ENCODE results near the gene AOAH. TPM values are rescaled to one million over a fixed set of nuclear protein-coding genes. Genes with fewer than 3 reads are reported as not detected.

Gene AOAH
- total RNA-seq, 1 donor from 2014 or later = not detected

DNA sequence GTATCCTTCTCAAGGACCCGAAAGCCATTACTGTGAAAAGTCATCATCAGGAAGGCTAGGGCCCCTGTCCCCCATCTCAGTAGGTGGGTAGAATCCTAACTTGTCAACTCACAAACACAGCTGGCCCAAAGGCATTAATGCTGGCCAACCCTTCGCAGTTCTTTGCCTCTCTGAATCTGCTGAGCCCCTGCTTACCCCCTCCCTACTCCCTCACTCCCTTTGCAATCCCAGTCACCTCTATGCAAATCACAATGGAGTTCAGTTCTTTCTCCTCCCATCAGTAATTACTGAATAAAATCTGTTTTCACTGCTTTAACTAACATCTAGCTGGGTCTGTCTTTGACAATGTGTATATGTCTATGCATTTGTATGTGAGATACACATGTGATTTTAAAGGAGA is 38.1 kb upstream of the AOAH start:
- no peak overlapping the region for H3K27ac Mint-ChIP-seq (ENCODE audit: unreplicated experiment)

DNA sequence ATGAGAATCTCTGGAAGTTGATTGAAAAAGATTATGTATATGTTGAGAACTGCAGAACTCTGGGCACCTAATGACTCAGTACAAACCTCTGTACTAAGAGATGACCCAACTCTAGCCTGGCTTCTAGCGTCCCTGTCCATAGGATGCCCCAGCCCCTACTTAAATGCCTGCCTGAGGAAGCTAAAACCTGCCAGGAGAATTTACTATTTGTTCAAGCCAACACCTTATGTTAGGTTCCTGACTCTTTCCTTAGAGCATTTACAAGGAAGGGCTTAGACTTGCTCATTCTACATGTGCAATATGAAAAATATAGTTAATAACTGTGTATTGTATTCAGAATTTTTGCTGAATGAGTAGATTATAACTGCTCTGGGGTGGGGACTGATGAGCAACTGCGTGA is 37.5 kb upstream of the AOAH start:
- Mint-ChIP-seq H3K4me3 (ENCODE audit: unreplicated experiment) (no peak overlapping the region), H3K27me3 (ENCODE audit: unreplicated experiment) (peaks cover 2% of the 10 kb centered on the region), H3K4me1 (ENCODE audit: unreplicated experiment) (peaks cover 3% of the 10 kb centered on the region), H3K9me3 (ENCODE audit: unreplicated experiment) (no peaks in the 10 kb centered on the region), H3K27ac (ENCODE audit: unreplicated experiment) (no peak overlapping the region), H3K36me3 (ENCODE audit: unreplicated experiment) (no peaks in the 10 kb centered on the region)
- no peak for DNase-seq (ENCODE audit: extremely low spot score, unreplicated experiment)
- TF ChIP-seq, protein P1, sequence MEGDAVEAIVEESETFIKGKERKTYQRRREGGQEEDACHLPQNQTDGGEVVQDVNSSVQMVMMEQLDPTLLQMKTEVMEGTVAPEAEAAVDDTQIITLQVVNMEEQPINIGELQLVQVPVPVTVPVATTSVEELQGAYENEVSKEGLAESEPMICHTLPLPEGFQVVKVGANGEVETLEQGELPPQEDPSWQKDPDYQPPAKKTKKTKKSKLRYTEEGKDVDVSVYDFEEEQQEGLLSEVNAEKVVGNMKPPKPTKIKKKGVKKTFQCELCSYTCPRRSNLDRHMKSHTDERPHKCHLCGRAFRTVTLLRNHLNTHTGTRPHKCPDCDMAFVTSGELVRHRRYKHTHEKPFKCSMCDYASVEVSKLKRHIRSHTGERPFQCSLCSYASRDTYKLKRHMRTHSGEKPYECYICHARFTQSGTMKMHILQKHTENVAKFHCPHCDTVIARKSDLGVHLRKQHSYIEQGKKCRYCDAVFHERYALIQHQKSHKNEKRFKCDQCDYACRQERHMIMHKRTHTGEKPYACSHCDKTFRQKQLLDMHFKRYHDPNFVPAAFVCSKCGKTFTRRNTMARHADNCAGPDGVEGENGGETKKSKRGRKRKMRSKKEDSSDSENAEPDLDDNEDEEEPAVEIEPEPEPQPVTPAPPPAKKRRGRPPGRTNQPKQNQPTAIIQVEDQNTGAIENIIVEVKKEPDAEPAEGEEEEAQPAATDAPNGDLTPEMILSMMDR (IDR thresholded peaks at IDR 0.05) = no peak

More for the DNA sequence above, 38.1 kb upstream of the AOAH start:
- Mint-ChIP-seq H3K27me3 (ENCODE audit: unreplicated experiment) (peaks cover 2% of the 10 kb centered on the region), H3K9me3 (ENCODE audit: unreplicated experiment) (no peaks in the 10 kb centered on the region), H3K4me3 (ENCODE audit: unreplicated experiment) (no peak overlapping the region), H3K36me3 (ENCODE audit: unreplicated experiment) (no peaks in the 10 kb centered on the region), H3K4me1 (ENCODE audit: unreplicated experiment) (peaks cover 3% of the 10 kb centered on the region)
- TF ChIP-seq, protein P1 (IDR thresholded peaks at IDR 0.05) = no peak
- DNase-seq (ENCODE audit: extremely low spot score, unreplicated experiment) = no peak

DNA sequence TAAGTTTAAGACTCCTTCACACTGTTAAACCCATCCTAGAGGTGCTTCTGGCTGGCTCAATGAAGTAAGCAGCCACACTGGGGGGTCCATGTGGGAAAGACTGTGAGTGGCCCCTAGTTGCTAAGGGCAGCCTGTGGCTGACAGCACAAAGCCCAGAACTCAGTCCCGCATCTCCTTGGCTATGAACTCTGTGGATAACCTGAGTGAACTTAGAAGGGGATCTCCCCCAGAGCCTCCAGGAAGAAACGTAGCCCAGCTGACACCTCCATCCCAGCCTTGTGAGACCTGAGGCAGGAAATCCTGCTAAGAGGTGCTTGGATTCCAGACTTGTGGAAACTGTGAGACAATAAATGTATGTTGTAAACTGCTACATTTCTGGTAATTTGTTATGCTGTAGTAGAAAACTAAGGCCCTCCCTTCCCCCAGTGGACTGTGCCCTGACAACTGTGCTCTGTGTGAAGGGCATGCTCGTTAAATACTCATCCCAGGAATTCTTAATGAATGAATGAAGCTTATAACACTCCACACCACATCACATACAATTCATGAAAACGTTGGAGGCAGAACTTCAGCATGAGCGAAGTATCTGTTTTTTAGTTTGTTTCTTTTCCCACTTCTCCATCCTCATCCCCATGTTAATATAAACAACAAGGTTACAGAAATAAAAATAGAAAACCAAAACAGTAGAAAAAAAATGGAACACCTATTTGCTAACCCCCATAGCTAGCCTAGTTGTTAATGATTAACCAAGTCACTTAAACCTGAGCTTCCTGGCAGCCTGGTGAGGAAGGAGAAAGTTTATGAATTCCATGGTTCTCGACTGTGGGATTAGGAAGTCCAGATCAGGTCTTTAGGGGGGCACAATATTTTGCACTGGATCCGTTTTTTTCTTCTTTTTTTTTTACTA is 36.8 kb upstream of the AOAH start:
- no peak for DNase-seq (ENCODE audit: extremely low spot score, unreplicated experiment)
- Mint-ChIP-seq H3K27ac (ENCODE audit: unreplicated experiment) (no peak overlapping the region), H3K4me3 (ENCODE audit: unreplicated experiment) (no peak overlapping the region), H3K27me3 (ENCODE audit: unreplicated experiment) (peaks cover 2% of the 10 kb centered on the region), H3K4me1 (ENCODE audit: unreplicated experiment) (peaks cover 3% of the 10 kb centered on the region), H3K36me3 (ENCODE audit: unreplicated experiment) (no peaks in the 10 kb centered on the region), H3K9me3 (ENCODE audit: unreplicated experiment) (no peaks in the 10 kb centered on the region)
- TF ChIP-seq, protein P1 (IDR thresholded peaks at IDR 0.05) = no peak

DNA sequence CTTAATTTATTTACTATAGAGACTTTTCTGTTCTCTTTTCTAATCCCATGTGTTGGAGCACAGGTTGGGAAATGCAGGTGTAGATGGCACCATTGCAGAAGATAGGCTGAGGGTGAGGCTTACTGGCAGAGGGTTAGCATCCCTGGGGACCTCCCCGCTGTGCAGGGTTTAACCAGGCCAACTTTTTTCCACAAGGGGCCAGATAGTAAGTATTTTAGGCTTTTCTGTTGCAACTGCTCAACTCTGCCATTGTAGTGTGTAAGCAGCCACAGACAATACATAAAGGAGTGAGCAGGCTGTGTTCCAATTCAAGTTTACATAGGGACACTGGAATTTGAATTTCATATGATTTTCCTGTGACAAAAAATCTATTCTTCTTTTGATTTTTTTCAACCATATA is 34.6 kb upstream of the AOAH start:
- no peak for DNase-seq (ENCODE audit: extremely low spot score, unreplicated experiment)
- Mint-ChIP-seq H3K4me3 (ENCODE audit: unreplicated experiment) (no peak overlapping the region), H3K27me3 (ENCODE audit: unreplicated experiment) (no peaks in the 10 kb centered on the region), H3K4me1 (ENCODE audit: unreplicated experiment) (peaks cover 3% of the 10 kb centered on the region), H3K27ac (ENCODE audit: unreplicated experiment) (no peak overlapping the region), H3K36me3 (ENCODE audit: unreplicated experiment) (no peaks in the 10 kb centered on the region), H3K9me3 (ENCODE audit: unreplicated experiment) (no peaks in the 10 kb centered on the region)
- TF ChIP-seq, protein P1 (IDR thresholded peaks at IDR 0.05) = no peak

DNA sequence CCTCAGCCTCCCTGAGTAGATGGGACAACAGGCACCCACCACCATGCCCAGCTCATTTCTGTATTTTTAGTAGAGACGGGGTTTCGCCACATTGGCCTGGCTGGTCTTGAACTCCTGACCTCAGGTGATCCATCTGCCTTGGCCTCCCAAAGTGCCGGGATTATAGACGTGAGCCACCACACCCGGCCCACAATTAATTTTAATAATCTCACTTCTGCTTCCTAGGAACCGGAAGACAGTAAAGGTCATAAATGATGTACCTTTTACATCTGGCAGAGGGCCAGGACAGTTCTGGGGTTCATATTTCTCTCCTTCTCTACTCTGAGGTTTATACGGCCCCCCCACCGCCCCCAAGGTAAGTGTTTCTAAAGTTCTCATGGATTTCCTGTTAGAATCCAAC is 31.2 kb upstream of the AOAH start:
- Mint-ChIP-seq H3K36me3 (ENCODE audit: unreplicated experiment) (no peaks in the 10 kb centered on the region), H3K27me3 (ENCODE audit: unreplicated experiment) (no peaks in the 10 kb centered on the region), H3K4me3 (ENCODE audit: unreplicated experiment) (no peak overlapping the region), H3K9me3 (ENCODE audit: unreplicated experiment) (no peaks in the 10 kb centered on the region), H3K27ac (ENCODE audit: unreplicated experiment) (no peak overlapping the region), H3K4me1 (ENCODE audit: unreplicated experiment) (no peaks in the 10 kb centered on the region)
- no peak for DNase-seq (ENCODE audit: extremely low spot score, unreplicated experiment)
- TF ChIP-seq, protein P1 (IDR thresholded peaks at IDR 0.05) = no peak
